LNCaP clone FGC (cell line): ENCODE results near the gene USP6NL.

Source experiments
- DNase-seq: peaks from one replicate; pipeline ENCODE4 v3.0.0-alpha.2; 2011; ENCODE audit warnings: low read depth
- H3K4me3 ChIP-seq: 2 replicates; pipeline ENCODE4 v1.5.1; 2011; ENCODE audit warnings: mild to moderate bottlenecking, low read depth, low read length, control low read depth
- TF ChIP-seq, protein P1 (sequence below): IDR thresholded peaks from 2 replicates; pipeline ENCODE4 v1.5.1; 2012; ENCODE audit warnings: mild to moderate bottlenecking; ENCODE audit not compliant: control insufficient read depth, insufficient read depth; ENCODE audit errors: extremely low read depth

The USP6NL gene

GRCh38 chr10:11478807-11479206 is 132.6 kb downstream of the USP6NL start:
- no peak for DNase-seq
- H3K4me3 ChIP-seq = no peak overlapping the region
- TF ChIP-seq, protein P1, sequence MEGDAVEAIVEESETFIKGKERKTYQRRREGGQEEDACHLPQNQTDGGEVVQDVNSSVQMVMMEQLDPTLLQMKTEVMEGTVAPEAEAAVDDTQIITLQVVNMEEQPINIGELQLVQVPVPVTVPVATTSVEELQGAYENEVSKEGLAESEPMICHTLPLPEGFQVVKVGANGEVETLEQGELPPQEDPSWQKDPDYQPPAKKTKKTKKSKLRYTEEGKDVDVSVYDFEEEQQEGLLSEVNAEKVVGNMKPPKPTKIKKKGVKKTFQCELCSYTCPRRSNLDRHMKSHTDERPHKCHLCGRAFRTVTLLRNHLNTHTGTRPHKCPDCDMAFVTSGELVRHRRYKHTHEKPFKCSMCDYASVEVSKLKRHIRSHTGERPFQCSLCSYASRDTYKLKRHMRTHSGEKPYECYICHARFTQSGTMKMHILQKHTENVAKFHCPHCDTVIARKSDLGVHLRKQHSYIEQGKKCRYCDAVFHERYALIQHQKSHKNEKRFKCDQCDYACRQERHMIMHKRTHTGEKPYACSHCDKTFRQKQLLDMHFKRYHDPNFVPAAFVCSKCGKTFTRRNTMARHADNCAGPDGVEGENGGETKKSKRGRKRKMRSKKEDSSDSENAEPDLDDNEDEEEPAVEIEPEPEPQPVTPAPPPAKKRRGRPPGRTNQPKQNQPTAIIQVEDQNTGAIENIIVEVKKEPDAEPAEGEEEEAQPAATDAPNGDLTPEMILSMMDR = no peak

- H3K4me3 ChIP-seq = no peak overlapping the region
- DNase-seq = no peak
- TF ChIP-seq, protein P1 = no peak
Measured at GRCh38 chr10:11475831-11476434, 135.5 kb downstream of the USP6NL start.

GRCh38 chr10:11473128-11473760 is 138.2 kb downstream of the USP6NL start:
- TF ChIP-seq, protein P1 = no peak
- no peak for DNase-seq
- H3K4me3 ChIP-seq = no peak overlapping the region

- TF ChIP-seq, protein P1 = peak; percentile 83
- peak; percentile 21 for DNase-seq
- H3K4me3 ChIP-seq = no peak overlapping the region
Measured at GRCh38 chr10:11472158-11472753, 139.2 kb downstream of the USP6NL start.

DNA sequence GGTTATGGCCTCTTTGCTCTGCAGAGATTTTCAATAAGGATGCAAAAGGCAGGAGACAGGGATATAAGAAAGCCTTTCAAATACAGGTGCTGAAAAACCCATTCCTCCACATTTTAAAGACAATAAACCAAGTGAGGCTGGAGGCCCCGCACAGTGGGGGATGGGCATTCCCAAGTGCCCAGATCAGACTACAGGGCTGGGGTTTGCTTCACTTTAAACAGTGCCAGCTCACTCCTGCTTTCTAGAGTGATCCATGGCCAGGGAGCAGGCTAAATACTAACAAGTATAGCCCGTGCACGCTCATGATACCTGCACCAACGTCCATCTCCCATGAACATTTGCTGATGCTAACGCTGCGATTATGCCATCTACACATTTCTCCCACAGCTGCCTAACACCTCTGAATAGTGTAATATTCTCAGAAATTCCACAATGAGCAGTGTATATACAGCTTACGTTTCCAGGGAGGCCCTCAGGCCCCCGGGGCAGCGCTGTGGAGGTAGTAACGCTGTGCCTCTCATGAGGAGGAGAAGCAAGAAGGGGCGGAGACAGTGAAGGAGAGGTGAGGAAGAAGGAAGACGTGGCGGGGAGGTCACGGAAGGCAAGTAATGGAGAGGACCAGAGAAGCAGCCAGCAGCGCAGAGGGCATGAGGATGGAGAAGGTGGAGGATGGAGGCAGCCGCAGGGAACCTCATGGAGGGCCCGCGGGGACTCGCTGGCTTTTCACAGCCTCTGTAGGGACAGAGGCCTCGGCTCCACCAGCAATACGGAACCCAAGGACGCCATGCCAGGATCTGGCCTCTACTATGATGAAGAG is 141.7 kb downstream of the USP6NL start:
- TF ChIP-seq, protein P1 = no peak
- no peak for DNase-seq

DNA sequence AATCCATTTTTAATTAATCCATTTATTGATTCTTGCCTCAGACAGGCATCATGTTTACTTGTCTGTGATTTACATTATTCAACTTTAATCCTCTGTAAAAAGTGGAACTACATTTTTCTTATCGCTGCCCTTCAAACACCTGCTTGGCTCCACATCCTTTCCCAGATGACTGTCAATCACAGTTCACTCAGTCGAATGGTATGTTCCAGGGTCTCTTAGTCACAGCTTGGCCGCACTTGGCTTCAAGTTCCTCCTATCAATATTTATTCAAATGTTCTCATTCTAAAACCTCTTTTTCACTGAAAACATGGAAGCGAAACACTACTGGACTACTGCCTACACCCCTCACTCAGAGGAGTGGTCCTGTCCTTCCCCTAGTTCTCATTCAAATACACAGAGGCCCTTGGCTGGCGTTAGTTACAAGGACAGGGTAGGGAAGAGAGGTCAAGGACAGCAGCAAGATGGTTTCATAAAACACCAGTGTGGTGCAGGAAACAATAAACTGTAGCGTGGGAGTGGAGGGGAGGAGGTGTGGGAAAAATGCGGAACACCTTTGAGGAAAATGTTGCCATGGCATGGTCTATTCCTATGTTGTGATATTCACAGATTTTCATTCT is 143.2 kb downstream of the USP6NL start:
- TF ChIP-seq, protein P1 = no peak
- H3K4me3 ChIP-seq = no peak overlapping the region
- DNase-seq = no peak

More for the DNA sequence above, 141.7 kb downstream of the USP6NL start:
- H3K4me3 ChIP-seq = no peak overlapping the region
